IMR-90 (cell line): Measurements from ENCODE around the gene CLSTN3. TPM values are rescaled to one million over a fixed set of nuclear protein-coding genes. Genes with fewer than 3 reads are reported as not detected.

Experiments used
- ATAC-seq: fragments of 200-7000 bp; cut with Tn5 transposase; 2 replicates; pipeline ENCODE4 v1.9.1; 2020; ENCODE audit warnings: low read depth, mild to moderate bottlenecking, moderate library complexity
- BruUV-seq: library from RNA; stranded (reverse); fragments of 400-500 nt; replicated peaks from 2 replicates; lab custom pipeline; 2021; lab: Mats Ljungman, UMichigan
- CTCF ChIA-PET: fragments of 300-600 bp; formaldehyde crosslinking; extraction: SDS; loops from one replicate; lab custom pipeline; 2021; ENCODE audit warnings: antibody characterized with exemption; lab: Yijun Ruan, JAX
- POLR2A ChIA-PET: fragments of 300-600 bp; sonication (Branson Sonifier 250); formaldehyde crosslinking; loops from one replicate; lab custom pipeline; 2022; ENCODE audit warnings: antibody characterized with exemption; ENCODE audit not compliant: unreplicated experiment; lab: Charles Lee
- DNase-seq: peaks from one replicate; pipeline ENCODE4 v3.0.0; 2013
- H2AFZ ChIP-seq: replicated peaks from 2 replicates; pipeline ENCODE3; 2013; ENCODE audit warnings: low read length, mild to moderate bottlenecking; ENCODE audit not compliant: poor library complexity
- H2AK5ac ChIP-seq: 2 replicates; pipeline ENCODE4 v1.6.1; 2013; ENCODE audit warnings: low read depth, low read length, inconsistent platforms
- H2AK9ac ChIP-seq: replicated peaks from 2 replicates; pipeline ENCODE3; 2013; ENCODE audit warnings: mild to moderate bottlenecking, low read depth, low read length, moderate library complexity; ENCODE audit not compliant: poor library complexity
- H2BK120ac ChIP-seq: 2 replicates; pipeline ENCODE4 v1.6.1; 2013; ENCODE audit warnings: low read depth, low read length, inconsistent platforms
- H2BK15ac ChIP-seq: 3 replicates; pipeline ENCODE4 v1.6.1; 2013; ENCODE audit warnings: low read depth, low read length, inconsistent platforms
- H2BK20ac ChIP-seq: 2 replicates; pipeline ENCODE4 v1.6.1; 2013; ENCODE audit warnings: low read depth, mild to moderate bottlenecking, inconsistent platforms, low read length, moderate library complexity
- H2BK5ac ChIP-seq: 2 replicates; pipeline ENCODE4 v1.6.1; 2013; ENCODE audit warnings: mild to moderate bottlenecking, low read depth, low read length, inconsistent platforms; ENCODE audit not compliant: poor library complexity, severe bottlenecking
- H3K14ac ChIP-seq: replicated peaks from 2 replicates; pipeline ENCODE4 v1.6.1; 2013; ENCODE audit warnings: low read depth, low read length, inconsistent platforms
- H3K18ac ChIP-seq: 2 replicates; pipeline ENCODE4 v1.6.1; 2013; ENCODE audit warnings: low read depth, low read length, control low read depth
- H3K23ac ChIP-seq: 2 replicates; pipeline ENCODE4 v1.6.1; 2013; ENCODE audit warnings: low read depth, low read length, inconsistent platforms
- H3K27ac ChIP-seq: 2 replicates; pipeline ENCODE4 v1.5.1; 2013; ENCODE audit warnings: mild to moderate bottlenecking, control low read depth, low read length; ENCODE audit not compliant: insufficient read depth
- H3K27me3 ChIP-seq: 2 replicates; pipeline ENCODE4 v1.6.1; 2013; ENCODE audit warnings: low read length; ENCODE audit not compliant: control insufficient read depth, insufficient read depth
- H3K36me3 ChIP-seq: 2 replicates; pipeline ENCODE4 v1.6.1; 2013; ENCODE audit warnings: low read length, mixed read lengths; ENCODE audit not compliant: control insufficient read depth, insufficient read depth
- H3K4ac ChIP-seq: 2 replicates; pipeline ENCODE4 v1.6.1; 2013; ENCODE audit warnings: low read depth, low read length, inconsistent platforms
- H3K4me1 ChIP-seq: 2 replicates; pipeline ENCODE4 v1.6.1; 2013; ENCODE audit warnings: low read length, mixed read lengths; ENCODE audit not compliant: control insufficient read depth, insufficient read depth
- H3K4me2 ChIP-seq: 2 replicates; pipeline ENCODE4 v1.6.1; 2013; ENCODE audit warnings: low read depth, mild to moderate bottlenecking, control low read depth, low read length, moderate library complexity
- H3K4me3 ChIP-seq: 2 replicates; pipeline ENCODE4 v1.5.1; 2013; ENCODE audit warnings: low read depth, mild to moderate bottlenecking, control low read depth, low read length, moderate library complexity; ENCODE audit not compliant: insufficient read depth
- H3K56ac ChIP-seq: 2 replicates; pipeline ENCODE4 v1.6.1; 2013; ENCODE audit warnings: low read length, inconsistent platforms; ENCODE audit not compliant: insufficient read depth; ENCODE audit errors: extremely low read depth
- H3K79me1 ChIP-seq, 2 experiments: 2 replicates each; pipeline ENCODE4 v1.6.1; 2013; ENCODE audit warnings: low read length in 2 of 2, inconsistent platforms in 1 of 2, low read depth in 1 of 2
- H3K9ac ChIP-seq: 2 replicates; pipeline ENCODE4 v1.6.1; 2013; ENCODE audit warnings: low read depth, low read length, control low read depth
- H3K9me1 ChIP-seq: 2 replicates; pipeline ENCODE4 v1.6.1; 2013; ENCODE audit warnings: low read length, inconsistent platforms; ENCODE audit not compliant: insufficient read depth
- H3K9me3 ChIP-seq: 2 replicates; pipeline ENCODE4 v1.6.1; 2013; ENCODE audit warnings: low read length; ENCODE audit not compliant: control insufficient read depth, insufficient read depth
- H4K20me1 ChIP-seq: 2 replicates; pipeline ENCODE4 v1.6.1; 2013; ENCODE audit warnings: low read length, inconsistent platforms; ENCODE audit not compliant: insufficient read depth
- H4K5ac ChIP-seq: 2 replicates; pipeline ENCODE4 v1.6.1; 2013; ENCODE audit warnings: mild to moderate bottlenecking, low read depth, low read length, control low read depth
- H4K8ac ChIP-seq, 2 experiments: 2 replicates each; pipeline ENCODE4 v1.6.1; 2013; ENCODE audit warnings: low read depth in 2 of 2, low read length in 2 of 2, control low read depth in 1 of 2, inconsistent platforms in 1 of 2
- H4K91ac ChIP-seq: 2 replicates; pipeline ENCODE4 v1.6.1; 2013; ENCODE audit warnings: low read depth, low read length, inconsistent platforms; ENCODE audit not compliant: insufficient read depth
- CEBPB ChIP-seq: IDR thresholded peaks from 2 replicates; pipeline ENCODE4 v1.6.1; 2012; ENCODE audit warnings: low read depth, low read length, improper control_type of control experiment
- ELK1 ChIP-seq: fragments of 150-350 bp; IDR thresholded peaks from 2 replicates; pipeline ENCODE4 v1.6.1; 2016; ENCODE audit warnings: low read depth, mild to moderate bottlenecking, low read length, moderate library complexity, borderline replicate concordance
- MAFK ChIP-seq: IDR thresholded peaks from 2 replicates; pipeline ENCODE4 v1.6.1; 2012; ENCODE audit warnings: low read depth, low read length, improper control_type of control experiment
- MXI1 ChIP-seq: IDR thresholded peaks from 2 replicates; pipeline ENCODE4 v1.6.1; 2012; ENCODE audit warnings: low read depth, mild to moderate bottlenecking, low read length, moderate library complexity, borderline replicate concordance
- POLR2A ChIP-seq: IDR thresholded peaks from 2 replicates; pipeline ENCODE4 v1.6.1; 2012; ENCODE audit warnings: mild to moderate bottlenecking, low read depth, low read length
- RAD21 ChIP-seq: IDR thresholded peaks from 2 replicates; pipeline ENCODE4 v1.6.1; 2012; ENCODE audit warnings: low read length, improper control_type of control experiment
- RCOR1 ChIP-seq: IDR thresholded peaks from 2 replicates; pipeline ENCODE4 v1.6.1; 2012; ENCODE audit warnings: mild to moderate bottlenecking, low read length, improper control_type of control experiment; ENCODE audit not compliant: insufficient replicate concordance
- RFX5 ChIP-seq: IDR thresholded peaks from 2 replicates; pipeline ENCODE4 v1.8.0; 2012; ENCODE audit warnings: low read depth, mild to moderate bottlenecking, low read length, moderate library complexity
- WGBS, 2 experiments: methylation state at CpG; one replicate each; pipeline versions ENCODE4 v1.1.5 to v1.1.7; 2013; ENCODE audit warnings: missing lambda C conversion rate in 2 of 2; ENCODE audit not compliant: insufficient read length in 1 of 2; ENCODE audit errors: extremely low coverage in 2 of 2; 5-methylcytosine and 5-hydroxymethylcytosine counted together
- dilution Hi-C: fragments of 300-500 bp; cut with HindIII; formaldehyde crosslinking; loops from one replicate; pipeline ENCODE4 v1.14.3; 2018; ENCODE audit warnings: low sequenced_read_pairs; ENCODE audit not compliant: unreplicated experiment
- in situ Hi-C: fragments of 300-500 bp; cut with MboI; formaldehyde crosslinking; loops from 3 replicates; pipeline ENCODE4 v1.14.3; 2019; ENCODE audit warnings: low sequenced_read_pairs, inconsistent platforms, mixed read lengths
- intact Hi-C: fragments of 100-400 bp; cut with micrococcal nuclease; formaldehyde crosslinking; loops from 2 replicates; pipeline ENCODE4 v1.10.0; 2022
- polyA plus RNA-seq, 3 experiments: library from polyadenylated mRNA; depleted of rRNA; stranded (reverse); fragments of >200 nt; gene quantifications; 2 replicates each; pipeline ENCODE4 v1.2.3, GENCODE V29; 2012; ENCODE audit warnings: low replicate concordance in 1 of 3
- total RNA-seq: library from RNA; depleted of rRNA; stranded (reverse); fragments of >200 nt; gene quantifications from 2 replicates; pipeline ENCODE4 v1.2.3, GENCODE V29; 2012
- TF ChIP-seq, protein P1 (sequence below): fragments of 150-350 bp; IDR thresholded peaks from 2 replicates; pipeline ENCODE4 v1.6.1; 2017; ENCODE audit warnings: mild to moderate bottlenecking, antibody characterized with exemption, low read length, low read depth
- TF ChIP-seq, protein P2 (sequence below): conservative IDR thresholded peaks from 2 replicates; pipeline ENCODE4 v1.5.1; 2012; ENCODE audit warnings: mild to moderate bottlenecking, low read depth, low read length, improper control_type of control experiment

The CLSTN3 gene
- total and polyA plus RNA-seq, 2 of the 4 experiments (the other 2 are of a cell fraction), result 4.1 to 16.4 TPM

DNA sequence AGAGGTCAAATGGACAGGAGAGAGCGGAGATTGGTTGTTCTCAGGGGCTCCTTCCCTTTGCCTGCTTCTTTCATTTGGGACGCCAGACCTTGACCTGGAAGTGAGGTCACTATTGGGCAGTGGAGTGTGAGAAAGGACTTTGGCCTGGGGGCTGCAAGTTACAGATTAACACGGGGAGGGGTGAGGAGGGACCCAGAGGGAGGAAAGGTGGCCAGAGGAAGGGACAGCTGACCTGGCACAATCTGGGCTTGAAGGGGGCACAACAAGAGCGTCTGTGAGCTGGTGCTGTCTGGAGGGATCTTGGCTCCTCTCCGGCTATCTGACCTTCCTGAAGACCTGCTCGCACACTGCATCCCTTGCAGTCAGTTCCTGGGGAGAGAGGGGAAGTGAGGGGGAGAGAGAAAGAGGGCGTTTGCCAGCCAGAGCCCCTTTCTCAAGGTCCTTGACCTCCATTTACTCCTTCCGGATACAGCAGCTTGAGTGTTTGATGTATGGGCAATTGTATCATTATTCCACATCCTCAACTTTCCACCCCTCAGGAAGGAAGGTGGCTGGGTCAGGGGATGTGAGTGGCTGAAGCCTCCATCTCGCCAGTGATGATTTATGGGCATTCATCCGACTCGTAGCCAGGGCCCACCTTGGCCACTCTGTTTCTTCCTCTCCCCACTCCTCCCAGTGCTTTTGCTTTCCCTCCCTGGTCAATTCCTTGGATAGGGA, 6.2 kb upstream of the CLSTN3 start:
- in situ Hi-C loops (no loop called here), intact Hi-C loops (no loop called here), dilution Hi-C loops (no loop called here)
- ChIA-PET CTCF (no interaction called here), POLR2A (no interaction called here)
- no peak overlapping the region for H2BK15ac ChIP-seq
- BruUV-seq, result no TSS peak
- H3K79me1 ChIP-seq, result no peaks in the 10 kb centered on the region
- no peaks in the 10 kb centered on the region for H3K27me3 ChIP-seq
- no peaks in the 10 kb centered on the region for H3K9me3 ChIP-seq
- DNase-seq, result no peak
- H3K56ac ChIP-seq, result no peak overlapping the region
- no peak overlapping the region for H3K14ac ChIP-seq
- H4K91ac ChIP-seq, result no peak overlapping the region
- TF ChIP-seq, protein P1, sequence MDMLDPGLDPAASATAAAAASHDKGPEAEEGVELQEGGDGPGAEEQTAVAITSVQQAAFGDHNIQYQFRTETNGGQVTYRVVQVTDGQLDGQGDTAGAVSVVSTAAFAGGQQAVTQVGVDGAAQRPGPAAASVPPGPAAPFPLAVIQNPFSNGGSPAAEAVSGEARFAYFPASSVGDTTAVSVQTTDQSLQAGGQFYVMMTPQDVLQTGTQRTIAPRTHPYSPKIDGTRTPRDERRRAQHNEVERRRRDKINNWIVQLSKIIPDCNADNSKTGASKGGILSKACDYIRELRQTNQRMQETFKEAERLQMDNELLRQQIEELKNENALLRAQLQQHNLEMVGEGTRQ, result no peak
- TF ChIP-seq MXI1 (no peak), RFX5 (no peak), MAFK (no peak), ELK1 (no peak), POLR2A (no peak), RAD21 (no peak), CEBPB (no peak), RCOR1 (no peak)
- TF ChIP-seq, protein P2, sequence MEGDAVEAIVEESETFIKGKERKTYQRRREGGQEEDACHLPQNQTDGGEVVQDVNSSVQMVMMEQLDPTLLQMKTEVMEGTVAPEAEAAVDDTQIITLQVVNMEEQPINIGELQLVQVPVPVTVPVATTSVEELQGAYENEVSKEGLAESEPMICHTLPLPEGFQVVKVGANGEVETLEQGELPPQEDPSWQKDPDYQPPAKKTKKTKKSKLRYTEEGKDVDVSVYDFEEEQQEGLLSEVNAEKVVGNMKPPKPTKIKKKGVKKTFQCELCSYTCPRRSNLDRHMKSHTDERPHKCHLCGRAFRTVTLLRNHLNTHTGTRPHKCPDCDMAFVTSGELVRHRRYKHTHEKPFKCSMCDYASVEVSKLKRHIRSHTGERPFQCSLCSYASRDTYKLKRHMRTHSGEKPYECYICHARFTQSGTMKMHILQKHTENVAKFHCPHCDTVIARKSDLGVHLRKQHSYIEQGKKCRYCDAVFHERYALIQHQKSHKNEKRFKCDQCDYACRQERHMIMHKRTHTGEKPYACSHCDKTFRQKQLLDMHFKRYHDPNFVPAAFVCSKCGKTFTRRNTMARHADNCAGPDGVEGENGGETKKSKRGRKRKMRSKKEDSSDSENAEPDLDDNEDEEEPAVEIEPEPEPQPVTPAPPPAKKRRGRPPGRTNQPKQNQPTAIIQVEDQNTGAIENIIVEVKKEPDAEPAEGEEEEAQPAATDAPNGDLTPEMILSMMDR, result no peak
- no peak overlapping the region for H3K23ac ChIP-seq
- no peak overlapping the region for H2BK120ac ChIP-seq
- no peak overlapping the region for H3K4me3 ChIP-seq
- no peak overlapping the region for H3K4ac ChIP-seq
- H3K4me2 ChIP-seq, result no peak overlapping the region
- H2BK20ac ChIP-seq, result no peak overlapping the region
- H4K5ac ChIP-seq, result no peak overlapping the region
- H3K9me1 ChIP-seq, result peaks cover 2% of the 10 kb centered on the region; the same call in 1 of the 2 replicates
- no peak overlapping the region for H2AK9ac ChIP-seq
- H3K4me1 ChIP-seq, result no peaks in the 10 kb centered on the region
- H3K9ac ChIP-seq, result no peak overlapping the region
- H4K8ac ChIP-seq, result no peak overlapping the region
- H2AK5ac ChIP-seq, result no peak overlapping the region
- no peak for ATAC-seq
- WGBS, 2 experiments, result no CpG with 5 or more reads among the region's 11 CpGs
- peaks cover 8% of the 10 kb centered on the region for H3K36me3 ChIP-seq
- no peak overlapping the region for H2BK5ac ChIP-seq
- no peak overlapping the region for H3K18ac ChIP-seq
- no peaks in the 10 kb centered on the region for H4K20me1 ChIP-seq
- no peak overlapping the region for H2AFZ ChIP-seq
- H3K27ac ChIP-seq, result no peak overlapping the region
